ENCODE measurements around the gene UBE2O. TPM values are rescaled to one million over a fixed set of nuclear protein-coding genes. Genes with fewer than 3 reads are reported as not detected.

Gene UBE2O
- total and polyA plus RNA-seq, 2 donors from 2014 or later, result 5.5 to 21.3 TPM

- no peak overlapping the region for H3K27ac ChIP-seq (ENCODE audit: low read depth in 2 of 2, low read length in 2 of 2)
- H3K9ac ChIP-seq (ENCODE audit: low read length in 3 of 3), result no peak overlapping the region
- H3K4me1 ChIP-seq (ENCODE audit: control insufficient read depth in 2 of 3, insufficient read depth in 2 of 3, low read depth in 1 of 3, low read length in 3 of 3), result no peaks in the 10 kb centered on the region
- peaks cover 2 to 56% (median 36%) of the 10 kb centered on the region in 3 donors for H3K36me3 ChIP-seq (ENCODE audit: control insufficient read depth in 2 of 3, insufficient read depth in 3 of 3, low read length in 3 of 3)
- TF ChIP-seq CTCF (IDR thresholded peaks at IDR 0.05; ENCODE audit: borderline replicate concordance, extremely low read depth, insufficient read depth), result no peak
- H3K4me3 ChIP-seq (ENCODE audit: low read length in 3 of 3), result no peak overlapping the region
- intact Hi-C loops (cut with DNase I), result loop anchor here (5.0 kb wide), 1 partner anchor 92 kb away; the partner anchor contains the start of gene QRICH2
- no peaks in the 10 kb centered on the region for H3K27me3 ChIP-seq (ENCODE audit: control insufficient read depth, insufficient read depth, low read length)
- no peak for DNase-seq
- no peaks in the 10 kb centered on the region for H3K9me3 ChIP-seq (ENCODE audit: control insufficient read depth in 2 of 3, insufficient read depth in 1 of 3, low read length in 3 of 3)
- no peak for FAIRE-seq
Measured at GRCh38 chr17:76399175-76400172, 53.5 kb downstream of the UBE2O start.

DNA sequence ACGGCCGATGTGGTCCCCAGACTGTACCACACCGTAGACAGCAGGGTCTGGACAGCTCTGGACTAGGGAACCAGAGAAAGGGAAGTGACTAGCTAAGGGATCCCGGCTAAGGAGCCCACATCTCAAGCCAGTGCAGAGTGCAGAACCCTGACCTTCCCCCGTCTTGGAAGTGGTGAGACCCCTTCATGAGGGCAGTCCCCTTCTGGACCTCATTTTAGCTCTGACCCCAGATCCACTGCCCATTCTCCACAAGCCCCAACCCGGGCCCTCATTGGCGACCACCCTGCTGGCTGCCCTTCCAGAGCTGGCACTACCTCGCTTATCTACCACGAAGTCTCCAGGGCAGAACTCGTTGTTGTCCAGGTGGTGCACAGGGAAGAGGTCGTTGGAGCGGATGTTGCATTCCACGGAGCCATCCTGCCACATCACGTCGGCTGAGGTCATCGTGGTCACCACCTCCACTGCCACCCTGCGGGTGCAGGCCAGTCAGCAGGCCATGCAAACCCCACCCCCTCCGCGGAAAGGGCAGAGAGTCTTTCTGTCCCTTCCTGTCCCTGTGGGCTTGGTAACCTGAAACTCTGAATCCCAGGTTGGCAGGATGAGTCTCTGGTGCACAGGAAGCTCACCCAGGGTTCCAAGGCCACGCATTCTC, 54.3 kb downstream of the UBE2O start:
- no peak overlapping the region for H3K27ac ChIP-seq (ENCODE audit: low read depth in 2 of 2, low read length in 2 of 2)
- H3K9ac ChIP-seq (ENCODE audit: low read length in 3 of 3), result no peak overlapping the region
- H3K36me3 ChIP-seq (ENCODE audit: control insufficient read depth in 2 of 3, insufficient read depth in 3 of 3, low read length in 3 of 3), result peaks cover 2 to 56% (median 41%) of the 10 kb centered on the region in 3 donors

More for the DNA sequence above, 54.3 kb downstream of the UBE2O start:
- Histone ChIP-seq H3K4me1 (ENCODE audit: control insufficient read depth in 2 of 3, insufficient read depth in 2 of 3, low read depth in 1 of 3, low read length in 3 of 3) (no peaks in the 10 kb centered on the region), H3K27me3 (ENCODE audit: control insufficient read depth, insufficient read depth, low read length) (no peaks in the 10 kb centered on the region), H3K4me3 (ENCODE audit: low read length in 3 of 3) (no peak overlapping the region), H3K9me3 (ENCODE audit: control insufficient read depth in 2 of 3, insufficient read depth in 1 of 3, low read length in 3 of 3) (no peaks in the 10 kb centered on the region)
- TF ChIP-seq CTCF (IDR thresholded peaks at IDR 0.05; ENCODE audit: borderline replicate concordance, extremely low read depth, insufficient read depth), result no peak
- no peak for FAIRE-seq
- peak in 1 of 5 donors; percentile 40 for DNase-seq
- intact Hi-C loops (cut with DNase I), result loop anchor here (5.0 kb wide), 1 partner anchor 91 kb away; the partner anchor contains the start of gene QRICH2

All from kidney (tissue), 14 donors.